Kidney (tissue), 14 donors: ENCODE results near the gene IDI1. TPM values are rescaled to one million over a fixed set of nuclear protein-coding genes. Genes with fewer than 3 reads are reported as not detected.

ENCODE experiments used
- DNase-seq, 5 donors: peaks; one replicate each; pipeline ENCODE4 v3.0.0-alpha.2; 2013 to 2020
- FAIRE-seq: peaks from 2 replicates; lab custom pipeline; 2012; peaks lifted over from hg19 to GRCh38; lab: Jason Lieb, UNC
- H3K27ac ChIP-seq, 2 donors: one replicate each; pipeline ENCODE4 v1.7.0; 2013; ENCODE audit warnings: low read depth in 2 of 2, low read length in 2 of 2, inconsistent platforms in 1 of 2
- H3K27me3 ChIP-seq: one replicate; pipeline ENCODE4 v1.7.1; 2013; ENCODE audit warnings: low read length, inconsistent platforms; ENCODE audit not compliant: control insufficient read depth, insufficient read depth
- H3K36me3 ChIP-seq, 3 donors: one replicate each; pipeline versions ENCODE4 v1.7.0 to v1.7.1; 2013; ENCODE audit warnings: low read length in 3 of 3, control low read depth in 1 of 3, inconsistent platforms in 1 of 3; ENCODE audit not compliant: insufficient read depth in 3 of 3, control insufficient read depth in 2 of 3
- H3K4me1 ChIP-seq, 3 donors: one replicate each; pipeline versions ENCODE4 v1.7.0 to v1.7.1; 2013; ENCODE audit warnings: low read length in 3 of 3, inconsistent platforms in 1 of 3, low read depth in 1 of 3; ENCODE audit not compliant: control insufficient read depth in 2 of 3, insufficient read depth in 2 of 3
- H3K4me3 ChIP-seq, 3 donors: one replicate each; pipeline versions ENCODE4 v1.7.0 to v1.8.1; 2013; ENCODE audit warnings: low read length in 3 of 3, control low read depth in 1 of 3, inconsistent platforms in 1 of 3
- H3K9ac ChIP-seq, 3 donors: one replicate each; pipeline versions ENCODE4 v1.7.0 to v1.7.1; 2013; ENCODE audit warnings: low read length in 3 of 3, control low read depth in 1 of 3, inconsistent platforms in 1 of 3
- H3K9me3 ChIP-seq, 3 donors: one replicate each; pipeline versions ENCODE4 v1.7.0 to v1.7.1; 2013; ENCODE audit warnings: low read length in 3 of 3, control low read depth in 1 of 3, inconsistent platforms in 1 of 3; ENCODE audit not compliant: control insufficient read depth in 2 of 3, insufficient read depth in 1 of 3
- CTCF ChIP-seq: IDR thresholded peaks from 3 replicates; pipeline ENCODE4 v1.5.1; 2012; ENCODE audit warnings: mild to moderate bottlenecking, moderate library complexity, borderline replicate concordance; ENCODE audit not compliant: insufficient read depth; ENCODE audit errors: extremely low read depth
- intact Hi-C: fragments of 100-400 bp; cut with DNase I; formaldehyde crosslinking; loops from one replicate; pipeline ENCODE4 v1.11.1; 2022
- polyA plus RNA-seq: library from polyadenylated mRNA; stranded (reverse); fragments of 350-450 nt; fragmentation: Illumina TruSeq; extraction: RNeasy Lipid Tissue Mini Kit (QIAGEN cat#74804); gene quantifications from one replicate; pipeline ENCODE4 v1.2.3, GENCODE V29; 2014; ENCODE audit warnings: low read depth, low replicate concordance; ENCODE audit not compliant: insufficient read depth
- total RNA-seq: library from RNA; stranded (reverse); fragmentation: NEBNext Ultra II Directional; extraction: Animal tissue kit (Norgen Biotek cat#: 25700); gene quantifications from one replicate; pipeline ENCODE4 v1.2.1, GENCODE V29; 2021
- donor health status: control.
- donor health status: control.
- donor health status: control.
- donor health status: control.
- donor health status: control.
- donor health status: DM: yes; HTN: yes; CAD: no.
- donor health status: Normal renal cell carcinoma (clear cell type).

Gene IDI1
- total and polyA plus RNA-seq, 2 donors from 2014 or later, result 27.5 to 59.7 TPM

GRCh38 chr10:1033601-1034000 is 15.3 kb downstream of the IDI1 start:
- Histone ChIP-seq H3K27ac (no peak overlapping the region), H3K36me3 (peaks cover 0 to 4% (median 3%) of the 10 kb centered on the region in 3 donors), H3K9me3 (no peaks in the 10 kb centered on the region), H3K9ac (no peak overlapping the region), H3K27me3 (no peaks in the 10 kb centered on the region), H3K4me1 (no peaks in the 10 kb centered on the region), H3K4me3 (no peak overlapping the region)
- intact Hi-C loops, result no loop called here
- no peak for DNase-seq
- FAIRE-seq, result no peak
- TF ChIP-seq CTCF, result no peak

- FAIRE-seq (no peak), DNase-seq (no peak)
- Histone ChIP-seq H3K4me3 (no peak overlapping the region), H3K27me3 (no peaks in the 10 kb centered on the region), H3K9ac (no peak overlapping the region), H3K36me3 (no peaks in the 10 kb centered on the region), H3K9me3 (no peaks in the 10 kb centered on the region), H3K4me1 (no peaks in the 10 kb centered on the region), H3K27ac (no peak overlapping the region)
- intact Hi-C loops, result no loop called here
- no peak for TF ChIP-seq CTCF
These were observed 19.1 kb downstream of the IDI1 start for GRCh38 chr10:1029838-1030237.

- Histone ChIP-seq H3K36me3 (no peaks in the 10 kb centered on the region), H3K9me3 (no peaks in the 10 kb centered on the region), H3K4me3 (no peak overlapping the region), H3K9ac (no peak overlapping the region), H3K27me3 (no peaks in the 10 kb centered on the region), H3K27ac (no peak overlapping the region), H3K4me1 (no peaks in the 10 kb centered on the region)
- FAIRE-seq, result no peak
- DNase-seq, result no peak
- intact Hi-C loops, result no loop called here
- no peak for TF ChIP-seq CTCF
These were observed 22.3 kb downstream of the IDI1 start for GRCh38 chr10:1026578-1026977.

GRCh38 chr10:1025683-1026082 is 23.2 kb downstream of the IDI1 start, which contains the start of gene IDI2:
TSS of gene IDI2 (minus strand) at chr10:1025859. CDS start at chr10:1024723, 1,136 bp downstream.
- TF ChIP-seq CTCF, result no peak
- H3K27ac ChIP-seq, result no peak within 1 kb of the TSS
- FAIRE-seq, result no peak
- intact Hi-C loops, result no loop called here
- no peak within 1 kb of the TSS for H3K9ac ChIP-seq
- H3K36me3 ChIP-seq, result no peaks in the 10 kb centered on the region
- H3K4me3 ChIP-seq, result no peak within 1 kb of the TSS
- no peak for DNase-seq
- no peaks in the 10 kb centered on the region for H3K9me3 ChIP-seq
- H3K27me3 ChIP-seq, result no peaks in the 10 kb centered on the region
- H3K4me1 ChIP-seq, result no peaks in the 10 kb centered on the region
